GM18907 (cell line): ENCODE results near the gene XRCC5.

ENCODE experiments used
- ATAC-seq: cut with Tn5 transposase; IDR thresholded peaks from one replicate; pipeline ENCODE4 v1.9.1; 2021; ENCODE audit warnings: mild to moderate bottlenecking, moderate library complexity; ENCODE audit not compliant: unreplicated experiment

The XRCC5 gene

GRCh38 chr2:216083464-216084281 lies 25.5 kb upstream of the XRCC5 start:
- ATAC-seq: no peak

- ATAC-seq: no peak
These were observed 24.6 kb upstream of the XRCC5 start for GRCh38 chr2:216084547-216084946.

GRCh38 chr2:216086207-216086893 lies 22.8 kb upstream of the XRCC5 start:
- no peak for ATAC-seq

GRCh38 chr2:216090369-216090786 lies 18.8 kb upstream of the XRCC5 start:
- no peak for ATAC-seq

- no peak for ATAC-seq
These were observed 16.5 kb upstream of the XRCC5 start for GRCh38 chr2:216092646-216093045.

GRCh38 chr2:216094701-216095100 lies 14.4 kb upstream of the XRCC5 start:
- ATAC-seq: no peak

GRCh38 chr2:216098421-216099334 lies 10.5 kb upstream of the XRCC5 start:
- ATAC-seq: no peak

- ATAC-seq: no peak
These were observed 8.0 kb upstream of the XRCC5 start for GRCh38 chr2:216101109-216101508.

GRCh38 chr2:216103213-216103612 lies 5.9 kb upstream of the XRCC5 start:
- ATAC-seq: no peak

GRCh38 chr2:216104691-216105090 lies 4.5 kb upstream of the XRCC5 start:
- no peak for ATAC-seq

- ATAC-seq: no peak
These were observed 1.8 kb upstream of the XRCC5 start for GRCh38 chr2:216107320-216107719.

- no peak for ATAC-seq
These were observed 1.4 kb upstream of the XRCC5 start for GRCh38 chr2:216107760-216108159.

- ATAC-seq: no peak
These were observed 710 bp upstream of the XRCC5 start for GRCh38 chr2:216108310-216108966.

GRCh38 chr2:216109962-216110614 lies 940 bp downstream of the XRCC5 start:
- no peak for ATAC-seq

GRCh38 chr2:216110620-216111019 lies 1.5 kb downstream of the XRCC5 start:
- no peak for ATAC-seq

GRCh38 chr2:216111122-216111521 lies 2.0 kb downstream of the XRCC5 start:
- no peak for ATAC-seq

GRCh38 chr2:216112926-216113325 lies 3.8 kb downstream of the XRCC5 start:
- ATAC-seq: no peak

- ATAC-seq: peak; percentile 64
These were observed 4.4 kb downstream of the XRCC5 start for GRCh38 chr2:216113572-216113971.

- ATAC-seq: peak; percentile 1
These were observed 5.2 kb downstream of the XRCC5 start for GRCh38 chr2:216114382-216114713.
